ENCODE data around the gene CA12. TPM values are rescaled to one million over a fixed set of nuclear protein-coding genes. Genes with fewer than 3 reads are reported as not detected.

Gene CA12
- total and polyA plus RNA-seq, 2 of the 8 experiments (the other 6 are each of a cell fraction or from before 2014, with no cell fraction given), result 4.7 to 4.9 TPM

DNA sequence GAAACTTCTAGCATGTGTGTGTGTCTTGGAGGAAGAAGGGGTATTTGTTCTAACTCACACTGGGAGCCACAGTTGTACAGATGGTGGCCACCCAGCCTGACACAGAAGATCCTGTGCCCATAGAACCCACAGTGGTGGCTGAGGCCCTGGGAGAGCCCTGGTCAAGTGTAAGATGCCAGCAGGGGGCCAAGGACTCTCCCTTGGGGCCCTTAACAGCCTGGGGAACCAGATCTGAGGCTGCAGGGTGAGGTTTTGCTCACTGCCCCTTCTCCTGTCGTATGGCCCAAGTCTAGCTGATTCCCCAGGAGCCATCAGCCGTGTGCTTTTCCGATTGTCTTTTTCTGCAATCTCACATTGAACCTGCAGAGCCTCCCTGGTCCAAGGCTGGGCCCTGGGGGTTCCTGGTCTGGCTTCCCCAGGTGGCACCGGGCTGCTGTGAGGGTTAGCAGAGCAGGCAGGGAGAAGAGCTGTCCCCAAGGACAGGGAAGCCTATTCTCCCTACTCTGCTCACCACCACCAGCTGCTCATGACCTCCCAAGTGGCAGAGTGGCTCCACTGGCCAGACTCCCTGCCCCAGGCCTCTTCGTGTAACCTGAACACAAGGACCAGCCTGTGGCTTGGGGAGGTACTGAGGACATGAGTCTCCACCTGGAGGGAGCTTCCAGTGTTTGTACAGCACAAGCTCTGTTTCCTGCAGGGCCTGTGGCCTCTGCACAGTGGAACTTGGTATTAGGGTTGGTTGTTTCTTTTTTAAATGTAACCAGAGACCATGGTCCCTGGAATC lies 51.9 kb downstream of the CA12 start:
- no peak overlapping the region for H3K27ac ChIP-seq (ENCODE audit: low read depth, low read length)
- H3K4me1 ChIP-seq (replicated peaks in 1 of 4; ENCODE audit: control insufficient read depth in 3 of 4, insufficient read depth in 4 of 4, low read length in 3 of 4), result no peaks in the 10 kb centered on the region; a peak in 1 of 7 replicates
- H3K79me1 ChIP-seq (ENCODE audit: low read depth, low read length), result no peaks in the 10 kb centered on the region
- H3K27me3 ChIP-seq (replicated peaks in 1 of 4; ENCODE audit: control insufficient read depth in 3 of 4, extremely low read depth in 1 of 4, insufficient read depth in 3 of 4, low read length in 3 of 4), result no peaks in the 10 kb centered on the region
- H2AK5ac ChIP-seq (ENCODE audit: low read depth, low read length), result no peak overlapping the region
- H3K9ac ChIP-seq (replicated peaks in 1 of 4; ENCODE audit: extremely low read depth in 1 of 4, low read depth in 3 of 4, low read length in 3 of 4), result no peak overlapping the region
- H3K4me2 ChIP-seq (ENCODE audit: insufficient read depth in 1 of 2, low read depth in 2 of 2, low read length in 2 of 2), result no peak overlapping the region
- no peak overlapping the region for H4K5ac ChIP-seq (ENCODE audit: insufficient read length, low read depth, low read length)
- H2BK5ac ChIP-seq (ENCODE audit: low read depth, low read length), result no peak overlapping the region
- POLR2A ChIA-PET (ENCODE audit: partially characterized antibody), result interaction anchor here (0.9 kb wide), 1 partner anchor 17 kb away, joined by 3 read pairs; no protein-coding TSS in a partner anchor
- H2BK15ac ChIP-seq (ENCODE audit: low read length), result peak overlapping the region; percentile 46; the same call in 1 of the 2 replicates
- no peak overlapping the region for H2BK120ac ChIP-seq (replicated peaks; ENCODE audit: low read depth, low read length)
- no peak overlapping the region for H3K4ac ChIP-seq (replicated peaks; ENCODE audit: insufficient read length, low read depth, low read length)
- no peaks in the 10 kb centered on the region for H3K9me3 ChIP-seq (ENCODE audit: insufficient read depth in 2 of 2, low read depth in 1 of 2, low read length in 1 of 2)
- CTCF ChIA-PET (ENCODE audit: partially characterized antibody), result no interaction called here
- no peak overlapping the region for H4K8ac ChIP-seq (ENCODE audit: extremely low read depth, insufficient read depth, low read length)
- H2AFZ ChIP-seq (ENCODE audit: low read length), result no peak overlapping the region
- FAIRE-seq (no peak), DNase-seq (ENCODE audit: low read depth in 1 of 2, low spot score in 2 of 2) (no peak)
- 92% methylated on average over 5 of the region's 5 CpGs; no CpG with 5 or more reads in 1 of the 2 experiments for WGBS, 2 experiments (ENCODE audit: extremely low coverage in 1 of 2, insufficient coverage in 1 of 2, insufficient read length in 1 of 2, insufficient replicate concordance in 2 of 2, low coverage in 1 of 2, low lambda C conversion rate in 2 of 2, missing lambda C conversion rate in 1 of 2)
- H3K23me2 ChIP-seq (ENCODE audit: low read depth, low read length), result no peaks in the 10 kb centered on the region
- no peak overlapping the region for H3K56ac ChIP-seq (replicated peaks; ENCODE audit: insufficient read length, low read depth, low read length)
- H3K4me3 ChIP-seq (ENCODE audit: extremely low read depth in 1 of 4, insufficient read depth in 2 of 4, low read depth in 3 of 4, low read length in 4 of 4), result no peak overlapping the region
- H2BK12ac ChIP-seq (ENCODE audit: low read depth, low read length), result no peak overlapping the region
- H3K36me3 ChIP-seq (ENCODE audit: control insufficient read depth in 2 of 4, insufficient read depth in 4 of 4, low read length in 3 of 4), result no peaks in the 10 kb centered on the region
- no peaks in the 10 kb centered on the region for H4K20me1 ChIP-seq (replicated peaks in 1 of 2; ENCODE audit: control insufficient read depth in 1 of 2, insufficient read depth in 2 of 2, low read length in 2 of 2)
- no peak overlapping the region for H4K91ac ChIP-seq (replicated peaks; ENCODE audit: insufficient read length, low read length)
- H2BK20ac ChIP-seq (ENCODE audit: low read length), result no peak overlapping the region
- H3K79me2 ChIP-seq (ENCODE audit: control insufficient read depth in 1 of 2, insufficient read depth in 2 of 2, low read length in 2 of 2), result no peaks in the 10 kb centered on the region
- H3K14ac ChIP-seq (ENCODE audit: insufficient read length), result no peak overlapping the region
- peak overlapping the region; percentile 32; the same call in 1 of the 2 replicates for H3K18ac ChIP-seq (ENCODE audit: extremely low read depth, low read length)
- no peak overlapping the region for H3K23ac ChIP-seq (ENCODE audit: insufficient read length)
- no peak for TF ChIP-seq HDAC6 (IDR thresholded peaks at IDR 0.05; ENCODE audit: low read depth, low read length)
- no peak for TF ChIP-seq GTF2F1 (IDR thresholded peaks at IDR 0.05; ENCODE audit: borderline replicate concordance, low read depth, low read length)
- no peak for TF ChIP-seq GABPA (IDR thresholded peaks at IDR 0.05; ENCODE audit: borderline replicate concordance, insufficient read depth, low read length)
- TF ChIP-seq JUN (IDR thresholded peaks at IDR 0.05; ENCODE audit: low read depth, low read length), result no peak
- TF ChIP-seq, protein P1, sequence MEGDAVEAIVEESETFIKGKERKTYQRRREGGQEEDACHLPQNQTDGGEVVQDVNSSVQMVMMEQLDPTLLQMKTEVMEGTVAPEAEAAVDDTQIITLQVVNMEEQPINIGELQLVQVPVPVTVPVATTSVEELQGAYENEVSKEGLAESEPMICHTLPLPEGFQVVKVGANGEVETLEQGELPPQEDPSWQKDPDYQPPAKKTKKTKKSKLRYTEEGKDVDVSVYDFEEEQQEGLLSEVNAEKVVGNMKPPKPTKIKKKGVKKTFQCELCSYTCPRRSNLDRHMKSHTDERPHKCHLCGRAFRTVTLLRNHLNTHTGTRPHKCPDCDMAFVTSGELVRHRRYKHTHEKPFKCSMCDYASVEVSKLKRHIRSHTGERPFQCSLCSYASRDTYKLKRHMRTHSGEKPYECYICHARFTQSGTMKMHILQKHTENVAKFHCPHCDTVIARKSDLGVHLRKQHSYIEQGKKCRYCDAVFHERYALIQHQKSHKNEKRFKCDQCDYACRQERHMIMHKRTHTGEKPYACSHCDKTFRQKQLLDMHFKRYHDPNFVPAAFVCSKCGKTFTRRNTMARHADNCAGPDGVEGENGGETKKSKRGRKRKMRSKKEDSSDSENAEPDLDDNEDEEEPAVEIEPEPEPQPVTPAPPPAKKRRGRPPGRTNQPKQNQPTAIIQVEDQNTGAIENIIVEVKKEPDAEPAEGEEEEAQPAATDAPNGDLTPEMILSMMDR (IDR thresholded peaks at IDR 0.05; ENCODE audit: control extremely low read depth in 1 of 3, insufficient read depth in 1 of 3, low read depth in 1 of 3, low read length in 3 of 3), result no peak
- TF ChIP-seq CTBP2 (IDR thresholded peaks at IDR 0.05; ENCODE audit: borderline replicate concordance, insufficient read depth, insufficient read length, low read length), result no peak
- TF ChIP-seq EP300 (IDR thresholded peaks at IDR 0.05; ENCODE audit: borderline replicate concordance in 1 of 2, low read depth in 2 of 2, low read length in 2 of 2), result no peak
- no peak for TF ChIP-seq CHD2 (IDR thresholded peaks at IDR 0.05; ENCODE audit: low read length)
- TF ChIP-seq TBP (IDR thresholded peaks at IDR 0.05; ENCODE audit: low read depth, low read length), result no peak
